GM19452 (cell line): Measurements from ENCODE around the gene BDNF.
A peak's percentile ranks its signal among the peaks of the same experiment; 100 is the strongest.

Source experiments
- ATAC-seq: cut with Tn5 transposase; IDR thresholded peaks from one replicate; pipeline ENCODE4 v1.9.1; 2021; ENCODE audit not compliant: unreplicated experiment

Gene BDNF

GRCh38 chr11:27705873-27706820 lies 5.9 kb upstream of the BDNF start:
- ATAC-seq, result peak; percentile 82

- ATAC-seq, result no peak
Observed at GRCh38 chr11:27703481-27703880, 3.2 kb upstream of the BDNF start.

- ATAC-seq, result no peak
Observed at GRCh38 chr11:27702811-27703210, 2.6 kb upstream of the BDNF start.

GRCh38 chr11:27701355-27702105 lies 1.3 kb upstream of the BDNF start:
- ATAC-seq, result peak; percentile 30

GRCh38 chr11:27699926-27700350 lies 317 bp downstream of the BDNF start:
- ATAC-seq, result peak; percentile 9

GRCh38 chr11:27699242-27699925 lies 871 bp downstream of the BDNF start:
- ATAC-seq, result no peak

- peak; percentile 61 for ATAC-seq
Observed at GRCh38 chr11:27698872-27699241, 1.4 kb downstream of the BDNF start.

GRCh38 chr11:27697679-27698275 lies 2.5 kb downstream of the BDNF start:
- ATAC-seq, result no peak

GRCh38 chr11:27696961-27697360 lies 3.3 kb downstream of the BDNF start:
- no peak for ATAC-seq

- no peak for ATAC-seq
Observed at GRCh38 chr11:27696115-27696514, 4.1 kb downstream of the BDNF start.

GRCh38 chr11:27694992-27695391 lies 5.3 kb downstream of the BDNF start:
- no peak for ATAC-seq

- no peak for ATAC-seq
Observed at GRCh38 chr11:27693398-27693797, 6.9 kb downstream of the BDNF start.

GRCh38 chr11:27692781-27693180 lies 7.5 kb downstream of the BDNF start:
- ATAC-seq, result no peak

GRCh38 chr11:27688076-27688475 lies 12.2 kb downstream of the BDNF start:
- ATAC-seq, result no peak

- no peak for ATAC-seq
Observed at GRCh38 chr11:27681664-27682063, 18.6 kb downstream of the BDNF start.

- ATAC-seq, result peak; percentile 49
Observed at GRCh38 chr11:27679136-27680015, 20.9 kb downstream of the BDNF start.

- no peak for ATAC-seq
Observed at GRCh38 chr11:27678242-27678641, 22.0 kb downstream of the BDNF start.

- no peak for ATAC-seq
Observed at GRCh38 chr11:27677108-27677507, 23.1 kb downstream of the BDNF start.

GRCh38 chr11:27673979-27674663 lies 26.1 kb downstream of the BDNF start:
- ATAC-seq, result no peak
